GM20000 (cell line): ENCODE data around the gene HERPUD2.
"Not testable (repeated sequence)": the region's sequence is repeated elsewhere in the genome, so short reads cannot be mapped to it uniquely, and the experiment has no call there.

ENCODE experiments used
- DNase-seq: peaks from one replicate; pipeline ENCODE4 v3.0.0; 2012; ENCODE audit warnings: low spot score
- TF ChIP-seq, protein P1 (sequence below): IDR thresholded peaks from 2 replicates; pipeline ENCODE4 v1.5.1; 2012; ENCODE audit warnings: mild to moderate bottlenecking, control low read depth; ENCODE audit errors: extremely low read depth, missing control alignments

The HERPUD2 gene

DNA sequence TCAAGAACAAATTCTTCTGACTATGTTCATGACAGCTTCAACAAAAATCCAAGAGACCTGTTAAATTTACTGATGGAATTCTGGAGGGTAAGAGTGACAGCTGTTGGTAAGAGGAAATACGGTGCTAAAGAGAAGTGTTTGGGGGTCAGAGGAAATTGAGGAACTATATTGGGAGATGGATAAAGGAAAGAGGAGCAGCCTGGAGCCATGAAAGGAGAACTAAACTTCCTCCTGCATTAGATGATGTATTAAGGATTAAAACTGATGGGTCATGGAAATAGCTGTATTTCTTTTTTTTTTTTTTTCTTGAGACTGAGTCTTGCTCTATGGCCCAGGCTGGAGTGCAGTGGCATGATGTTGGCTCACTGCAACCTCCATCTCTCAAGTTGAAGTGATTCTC lies 95.3 kb downstream of the HERPUD2 start:
- TF ChIP-seq, protein P1, sequence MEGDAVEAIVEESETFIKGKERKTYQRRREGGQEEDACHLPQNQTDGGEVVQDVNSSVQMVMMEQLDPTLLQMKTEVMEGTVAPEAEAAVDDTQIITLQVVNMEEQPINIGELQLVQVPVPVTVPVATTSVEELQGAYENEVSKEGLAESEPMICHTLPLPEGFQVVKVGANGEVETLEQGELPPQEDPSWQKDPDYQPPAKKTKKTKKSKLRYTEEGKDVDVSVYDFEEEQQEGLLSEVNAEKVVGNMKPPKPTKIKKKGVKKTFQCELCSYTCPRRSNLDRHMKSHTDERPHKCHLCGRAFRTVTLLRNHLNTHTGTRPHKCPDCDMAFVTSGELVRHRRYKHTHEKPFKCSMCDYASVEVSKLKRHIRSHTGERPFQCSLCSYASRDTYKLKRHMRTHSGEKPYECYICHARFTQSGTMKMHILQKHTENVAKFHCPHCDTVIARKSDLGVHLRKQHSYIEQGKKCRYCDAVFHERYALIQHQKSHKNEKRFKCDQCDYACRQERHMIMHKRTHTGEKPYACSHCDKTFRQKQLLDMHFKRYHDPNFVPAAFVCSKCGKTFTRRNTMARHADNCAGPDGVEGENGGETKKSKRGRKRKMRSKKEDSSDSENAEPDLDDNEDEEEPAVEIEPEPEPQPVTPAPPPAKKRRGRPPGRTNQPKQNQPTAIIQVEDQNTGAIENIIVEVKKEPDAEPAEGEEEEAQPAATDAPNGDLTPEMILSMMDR, result no peak
- no peak for DNase-seq

DNA sequence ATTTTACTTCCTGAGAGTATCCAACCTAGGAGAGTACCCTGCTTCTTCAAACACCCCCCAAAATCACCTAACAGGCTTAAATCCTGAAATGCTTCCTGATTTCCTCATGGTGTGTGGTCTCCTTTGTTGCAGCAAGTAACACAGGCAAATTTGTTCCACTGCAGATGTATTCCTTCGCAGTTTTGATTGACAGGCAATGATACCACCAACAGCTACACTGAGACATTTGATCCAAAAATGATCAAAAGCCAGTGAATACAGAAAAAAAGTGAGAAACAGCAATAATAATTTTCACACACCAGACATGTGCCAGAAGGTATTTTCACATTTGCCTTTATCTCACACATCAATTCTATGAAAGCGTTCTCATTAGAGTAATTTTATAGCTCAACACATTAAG lies 95.9 kb downstream of the HERPUD2 start:
- no peak for DNase-seq
- TF ChIP-seq, protein P1, result no peak

DNA sequence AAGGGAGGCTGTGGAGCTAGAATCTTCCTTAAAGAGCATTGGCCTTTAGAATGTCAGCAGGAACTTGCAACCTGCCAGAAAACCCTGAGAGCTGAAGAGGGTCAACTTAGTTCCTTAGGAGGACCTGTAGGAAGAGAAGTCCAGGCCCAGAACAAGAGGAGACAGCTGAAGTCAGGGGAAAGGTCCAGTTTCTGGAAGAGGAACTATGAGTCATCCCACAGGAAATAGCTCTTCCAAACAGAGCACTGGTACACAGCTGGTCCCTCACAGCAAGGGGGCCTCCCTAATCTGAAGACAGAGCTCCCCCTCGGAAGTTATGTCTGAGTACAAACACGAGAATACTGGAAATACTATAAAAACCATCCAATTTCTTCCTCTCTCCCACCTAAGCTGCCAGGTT lies 98.9 kb downstream of the HERPUD2 start:
- DNase-seq, result no peak
- TF ChIP-seq, protein P1, result no peak

DNA sequence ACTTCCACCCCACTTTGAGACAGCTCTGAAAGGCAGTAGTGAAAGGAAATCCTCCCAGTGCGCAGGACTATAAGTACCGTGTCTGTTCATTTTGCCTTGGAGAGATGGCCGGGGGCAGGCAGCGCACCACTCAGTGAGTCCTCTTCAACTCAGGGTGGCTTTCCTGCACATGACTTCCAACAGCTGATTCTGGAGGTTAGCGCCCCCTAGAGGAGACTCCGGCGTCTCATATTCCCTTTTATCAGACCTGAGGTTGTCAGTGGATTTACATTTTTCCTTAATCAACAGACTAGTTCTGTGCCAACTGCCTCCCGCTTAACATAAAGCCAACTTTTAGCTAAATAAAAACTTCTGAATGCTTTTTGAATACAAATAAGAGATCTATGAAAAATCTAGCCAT lies 101.0 kb downstream of the HERPUD2 start:
- DNase-seq, result peak; percentile 20
- TF ChIP-seq, protein P1, result peak; percentile 28

DNA sequence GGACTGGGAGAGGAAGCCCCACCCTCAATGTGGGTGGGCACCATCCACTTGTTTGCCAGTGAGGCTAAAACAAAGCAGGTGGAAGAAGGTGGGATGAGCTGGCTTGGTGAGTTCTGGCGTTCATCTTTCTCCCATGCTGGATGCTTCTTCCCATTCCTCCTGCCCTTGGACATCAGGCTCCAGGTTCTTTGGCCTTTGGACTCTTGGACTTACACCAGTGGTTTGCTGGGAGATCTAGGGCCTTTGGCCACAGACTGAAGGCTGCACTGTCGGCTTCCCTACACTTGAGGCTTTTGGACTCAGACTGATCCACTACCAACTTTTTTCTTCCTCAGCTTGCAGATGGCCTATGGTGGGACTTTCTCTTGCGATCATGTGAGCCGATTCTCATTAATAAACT lies 106.3 kb downstream of the HERPUD2 start:
- TF ChIP-seq, protein P1, result no peak
- no peak for DNase-seq

DNA sequence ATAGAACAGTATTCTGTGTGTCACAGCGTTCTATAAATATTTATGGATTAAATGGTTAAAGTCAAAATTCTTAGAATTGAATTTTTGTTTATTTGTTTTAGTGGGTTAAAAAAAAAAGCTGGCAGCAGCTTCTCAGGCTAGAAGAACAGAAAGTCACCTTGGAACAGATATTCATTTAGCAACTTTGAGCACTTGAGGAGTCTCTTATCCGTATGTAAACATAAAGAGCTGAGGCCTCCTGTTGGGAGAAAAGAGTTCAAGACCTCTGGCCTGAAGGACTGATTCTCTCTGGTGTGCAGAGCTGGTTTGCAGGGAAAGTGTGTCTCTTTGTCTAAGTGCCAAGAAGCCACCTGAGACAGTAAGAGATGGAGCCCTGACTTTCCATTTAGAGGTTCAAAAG lies 109.9 kb downstream of the HERPUD2 start:
- DNase-seq, result no peak

DNA sequence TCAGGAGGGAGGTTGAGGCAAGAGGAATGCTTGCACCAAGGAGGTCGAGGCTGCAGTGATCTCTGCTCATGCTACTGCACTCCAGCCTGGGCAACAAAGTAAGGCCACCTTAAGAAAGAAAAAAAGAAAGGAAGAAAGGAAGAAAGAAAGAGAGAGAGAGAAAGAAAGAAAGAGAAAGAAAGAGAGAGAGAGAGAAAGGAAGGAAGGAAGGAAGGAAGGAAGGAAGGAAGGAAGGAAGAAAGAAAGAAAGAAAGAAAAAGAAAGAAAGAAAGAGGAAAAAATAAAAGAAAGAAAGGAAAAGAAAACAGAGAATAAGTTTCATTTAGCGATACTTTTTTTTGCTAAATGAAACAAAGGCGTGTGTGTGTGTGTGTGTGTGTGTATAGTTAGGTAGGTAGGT lies 110.4 kb downstream of the HERPUD2 start:
- DNase-seq, result not testable (repeated sequence)

More for the DNA sequence above, 109.9 kb downstream of the HERPUD2 start:
- TF ChIP-seq, protein P1, result no peak
